ENCODE results near the gene PLCB1.
A peak's percentile ranks its signal among the peaks of the same experiment; 100 is the strongest.

Gene PLCB1

DNA sequence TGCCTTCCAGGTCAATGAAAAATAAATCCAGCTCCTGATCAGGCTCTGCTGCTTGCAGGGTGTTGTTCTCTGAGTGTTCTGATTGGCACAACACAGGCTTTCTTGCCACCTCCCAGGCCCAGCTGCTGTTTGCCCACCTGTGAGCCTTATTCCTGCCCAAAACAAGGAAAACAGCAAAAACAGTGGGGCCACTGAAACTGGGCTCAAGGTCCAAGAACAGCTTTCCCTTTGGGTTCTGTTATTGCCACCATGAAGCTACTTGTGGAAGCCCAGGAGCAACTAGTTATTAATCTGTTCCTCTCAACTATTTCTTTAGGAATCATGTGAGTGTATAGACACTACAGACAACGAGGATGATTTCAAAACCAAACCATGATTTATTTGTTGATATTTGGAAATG, 159.1 kb downstream of the PLCB1 start:
- H3K36me3 ChIP-seq (ENCODE audit: control insufficient read depth in 1 of 2, insufficient read depth in 2 of 2, low read length in 2 of 2) = no peaks in the 10 kb centered on the region
- no peak overlapping the region for H3K9ac ChIP-seq (ENCODE audit: low read length)
- no peak for DNase-seq
- no peak overlapping the region for H3K23ac ChIP-seq (ENCODE audit: low read length)
- no peak overlapping the region for H3K14ac ChIP-seq (ENCODE audit: low read length)
- H4K12ac ChIP-seq (ENCODE audit: low read depth, low read length) = no peak overlapping the region
- H3K27me3 ChIP-seq (ENCODE audit: insufficient read depth, low read length) = no peaks in the 10 kb centered on the region
- H4K91ac ChIP-seq (ENCODE audit: low read depth, low read length) = no peak overlapping the region
- WGBS (ENCODE audit: extremely low coverage, insufficient coverage, insufficient read length) = no CpG with 5 or more reads among the region's 1 CpG
- no peak overlapping the region for H3K18ac ChIP-seq (ENCODE audit: low read length)
- H2BK120ac ChIP-seq (ENCODE audit: insufficient read depth, low read length, poor library complexity) = no peak overlapping the region
- H3K4me1 ChIP-seq (ENCODE audit: control insufficient read depth in 1 of 2, insufficient read depth in 2 of 2, low read length in 2 of 2) = no peaks in the 10 kb centered on the region
- H2AK5ac ChIP-seq (ENCODE audit: low read length) = no peak overlapping the region
- H3K4me3 ChIP-seq (ENCODE audit: low read depth, low read length) = no peak overlapping the region
- H2BK5ac ChIP-seq (ENCODE audit: low read depth, low read length, poor library complexity) = no peak overlapping the region
- H3K4me2 ChIP-seq (ENCODE audit: low read length) = no peak overlapping the region
- H4K8ac ChIP-seq (ENCODE audit: low read depth, low read length) = no peak overlapping the region
- no peak overlapping the region for H2BK12ac ChIP-seq (ENCODE audit: low read length)
- no peak overlapping the region for H3K27ac ChIP-seq (ENCODE audit: low read depth, low read length)
- no peak overlapping the region for H2AFZ ChIP-seq (ENCODE audit: insufficient read depth, low read length, poor library complexity)
- no peaks in the 10 kb centered on the region for H3K79me1 ChIP-seq (ENCODE audit: low read length)
- H3K79me2 ChIP-seq (ENCODE audit: control insufficient read depth, insufficient read depth, low read length, poor library complexity) = no peaks in the 10 kb centered on the region
- H3K4ac ChIP-seq (ENCODE audit: low read depth, low read length) = no peak overlapping the region
- H3K9me3 ChIP-seq (ENCODE audit: insufficient read depth, low read depth, low read length) = no peaks in the 10 kb centered on the region

DNA sequence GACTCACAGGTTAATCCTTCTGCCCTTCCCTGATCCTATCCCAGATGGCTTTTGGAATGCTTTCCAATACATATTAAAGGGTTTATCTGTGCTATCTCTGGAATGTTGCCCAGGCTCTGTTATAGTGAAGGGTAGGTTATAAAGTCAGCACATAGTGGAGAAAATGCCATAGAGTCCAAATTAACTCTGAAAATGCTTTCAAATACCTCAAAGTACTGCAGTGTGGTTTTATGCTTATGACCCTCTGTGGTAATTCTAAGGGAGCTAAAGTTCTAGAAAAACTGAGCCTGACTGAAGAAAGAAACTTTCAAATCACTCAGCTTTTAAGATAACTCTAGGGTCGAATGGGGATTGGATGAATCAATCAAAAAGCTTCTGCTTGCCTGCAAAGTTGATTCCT, 159.8 kb downstream of the PLCB1 start:
- no peak overlapping the region for H2BK5ac ChIP-seq (ENCODE audit: low read depth, low read length, poor library complexity)
- H3K4me3 ChIP-seq (ENCODE audit: low read depth, low read length) = no peak overlapping the region
- H3K27me3 ChIP-seq (ENCODE audit: insufficient read depth, low read length) = no peaks in the 10 kb centered on the region
- no peak overlapping the region for H3K4ac ChIP-seq (ENCODE audit: low read depth, low read length)
- H3K4me2 ChIP-seq (ENCODE audit: low read length) = no peak overlapping the region
- no peak overlapping the region for H4K12ac ChIP-seq (ENCODE audit: low read depth, low read length)
- H3K9ac ChIP-seq (ENCODE audit: low read length) = no peak overlapping the region
- peak in 1 of 2 donors; percentile 64 for DNase-seq
- H3K23ac ChIP-seq (ENCODE audit: low read length) = no peak overlapping the region
- H2BK12ac ChIP-seq (ENCODE audit: low read length) = no peak overlapping the region
- H3K14ac ChIP-seq (ENCODE audit: low read length) = no peak overlapping the region
- H3K18ac ChIP-seq (ENCODE audit: low read length) = no peak overlapping the region
- H3K27ac ChIP-seq (ENCODE audit: low read depth, low read length) = no peak overlapping the region
- no peak overlapping the region for H2BK120ac ChIP-seq (ENCODE audit: insufficient read depth, low read length, poor library complexity)
- no peak overlapping the region for H4K91ac ChIP-seq (ENCODE audit: low read depth, low read length)
- no CpG with 5 or more reads among the region's 1 CpG for WGBS (ENCODE audit: extremely low coverage, insufficient coverage, insufficient read length)
- H3K79me2 ChIP-seq (ENCODE audit: control insufficient read depth, insufficient read depth, low read length, poor library complexity) = no peaks in the 10 kb centered on the region
- no peaks in the 10 kb centered on the region for H3K36me3 ChIP-seq (ENCODE audit: control insufficient read depth in 1 of 2, insufficient read depth in 2 of 2, low read length in 2 of 2)
- no peaks in the 10 kb centered on the region for H3K79me1 ChIP-seq (ENCODE audit: low read length)
- H3K4me1 ChIP-seq (ENCODE audit: control insufficient read depth in 1 of 2, insufficient read depth in 2 of 2, low read length in 2 of 2) = no peaks in the 10 kb centered on the region
- no peak overlapping the region for H2AK5ac ChIP-seq (ENCODE audit: low read length)
- H4K8ac ChIP-seq (ENCODE audit: low read depth, low read length) = no peak overlapping the region
- H3K9me3 ChIP-seq (ENCODE audit: insufficient read depth, low read depth, low read length) = no peaks in the 10 kb centered on the region
- H2AFZ ChIP-seq (ENCODE audit: insufficient read depth, low read length, poor library complexity) = no peak overlapping the region

DNA sequence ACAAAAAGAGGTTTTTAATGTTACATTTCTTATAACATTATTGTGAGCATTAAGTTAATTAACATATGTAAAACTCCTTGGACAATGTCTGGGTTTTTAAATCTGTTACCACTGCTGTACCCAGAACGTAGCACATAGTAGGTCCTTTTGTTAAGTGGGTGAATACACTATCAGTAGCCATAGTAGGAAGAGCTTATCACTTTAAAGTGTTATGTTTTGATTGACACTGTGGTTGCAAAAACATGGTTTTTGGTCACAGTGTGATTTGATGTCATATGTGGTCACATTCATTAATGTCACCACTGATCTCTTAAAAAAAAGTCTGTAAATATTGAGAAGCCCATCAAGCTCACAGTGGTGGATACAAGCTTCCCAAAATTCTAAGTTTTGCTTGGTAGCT, 160.7 kb downstream of the PLCB1 start:
- Histone ChIP-seq H3K79me2 (ENCODE audit: control insufficient read depth, insufficient read depth, low read length, poor library complexity) (no peaks in the 10 kb centered on the region), H2BK5ac (ENCODE audit: low read depth, low read length, poor library complexity) (no peak overlapping the region)
- WGBS (ENCODE audit: extremely low coverage, insufficient coverage, insufficient read length) = no CpG with 5 or more reads among the region's 1 CpG

DNA sequence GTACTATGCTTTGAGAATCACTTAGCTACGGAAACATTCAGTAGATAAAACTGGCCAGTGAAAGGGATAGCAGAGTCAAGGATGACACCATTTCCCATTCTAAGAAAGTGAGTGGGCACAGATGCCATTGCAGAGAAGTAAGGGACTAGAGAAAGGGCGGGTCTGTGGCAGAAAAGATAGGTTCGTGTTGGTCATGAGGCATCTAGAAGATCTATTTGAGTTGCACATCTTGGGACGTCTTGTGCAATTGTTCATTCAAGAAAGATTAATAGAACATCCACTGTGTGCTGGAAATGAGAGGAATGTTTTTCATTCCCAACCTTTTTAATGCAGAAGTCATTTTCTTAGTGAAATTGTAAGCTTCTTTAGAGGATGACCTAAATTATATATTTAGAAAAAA, 161.7 kb downstream of the PLCB1 start:
- H2AFZ ChIP-seq (ENCODE audit: insufficient read depth, low read length, poor library complexity) = no peak overlapping the region
- H4K8ac ChIP-seq (ENCODE audit: low read depth, low read length) = no peak overlapping the region
- H3K4ac ChIP-seq (ENCODE audit: low read depth, low read length) = no peak overlapping the region
- H3K4me1 ChIP-seq (ENCODE audit: control insufficient read depth in 1 of 2, insufficient read depth in 2 of 2, low read length in 2 of 2) = no peaks in the 10 kb centered on the region
- no peaks in the 10 kb centered on the region for H3K79me1 ChIP-seq (ENCODE audit: low read length)
- no peak overlapping the region for H2BK5ac ChIP-seq (ENCODE audit: low read depth, low read length, poor library complexity)
- H3K4me2 ChIP-seq (ENCODE audit: low read length) = no peak overlapping the region
- H2BK12ac ChIP-seq (ENCODE audit: low read length) = no peak overlapping the region
- H3K23ac ChIP-seq (ENCODE audit: low read length) = no peak overlapping the region
- no peak overlapping the region for H4K12ac ChIP-seq (ENCODE audit: low read depth, low read length)
- no peaks in the 10 kb centered on the region for H3K36me3 ChIP-seq (ENCODE audit: control insufficient read depth in 1 of 2, insufficient read depth in 2 of 2, low read length in 2 of 2)
- H3K27me3 ChIP-seq (ENCODE audit: insufficient read depth, low read length) = no peaks in the 10 kb centered on the region
- H3K9me3 ChIP-seq (ENCODE audit: insufficient read depth, low read depth, low read length) = no peaks in the 10 kb centered on the region
- H3K27ac ChIP-seq (ENCODE audit: low read depth, low read length) = no peak overlapping the region
- H3K9ac ChIP-seq (ENCODE audit: low read length) = no peak overlapping the region
- no peak overlapping the region for H2BK120ac ChIP-seq (ENCODE audit: insufficient read depth, low read length, poor library complexity)
- no peak overlapping the region for H3K4me3 ChIP-seq (ENCODE audit: low read depth, low read length)
- H4K91ac ChIP-seq (ENCODE audit: low read depth, low read length) = no peak overlapping the region
- H3K18ac ChIP-seq (ENCODE audit: low read length) = no peak overlapping the region
- H3K79me2 ChIP-seq (ENCODE audit: control insufficient read depth, insufficient read depth, low read length, poor library complexity) = no peaks in the 10 kb centered on the region
- H2AK5ac ChIP-seq (ENCODE audit: low read length) = no peak overlapping the region
- WGBS (ENCODE audit: extremely low coverage, insufficient coverage, insufficient read length) = no CpG with 5 or more reads among the region's 4 CpGs
- no peak overlapping the region for H3K14ac ChIP-seq (ENCODE audit: low read length)
- no peak for DNase-seq

More for the DNA sequence above, 160.7 kb downstream of the PLCB1 start:
- Histone ChIP-seq H3K9ac (ENCODE audit: low read length) (no peak overlapping the region), H3K27me3 (ENCODE audit: insufficient read depth, low read length) (no peaks in the 10 kb centered on the region), H2AK5ac (ENCODE audit: low read length) (no peak overlapping the region), H3K9me3 (ENCODE audit: insufficient read depth, low read depth, low read length) (no peaks in the 10 kb centered on the region), H3K23ac (ENCODE audit: low read length) (no peak overlapping the region), H2BK120ac (ENCODE audit: insufficient read depth, low read length, poor library complexity) (no peak overlapping the region), H3K14ac (ENCODE audit: low read length) (no peak overlapping the region), H4K8ac (ENCODE audit: low read depth, low read length) (no peak overlapping the region), H2AFZ (ENCODE audit: insufficient read depth, low read length, poor library complexity) (no peak overlapping the region), H3K4me3 (ENCODE audit: low read depth, low read length) (no peak overlapping the region), H2BK12ac (ENCODE audit: low read length) (no peak overlapping the region), H3K4ac (ENCODE audit: low read depth, low read length) (no peak overlapping the region), H4K91ac (ENCODE audit: low read depth, low read length) (no peak overlapping the region), H4K12ac (ENCODE audit: low read depth, low read length) (no peak overlapping the region), H3K79me1 (ENCODE audit: low read length) (no peaks in the 10 kb centered on the region), H3K36me3 (ENCODE audit: control insufficient read depth in 1 of 2, insufficient read depth in 2 of 2, low read length in 2 of 2) (no peaks in the 10 kb centered on the region), H3K4me1 (ENCODE audit: control insufficient read depth in 1 of 2, insufficient read depth in 2 of 2, low read length in 2 of 2) (no peaks in the 10 kb centered on the region), H3K18ac (ENCODE audit: low read length) (no peak overlapping the region), H3K4me2 (ENCODE audit: low read length) (no peak overlapping the region), H3K27ac (ENCODE audit: low read depth, low read length) (no peak overlapping the region)
- DNase-seq = no peak

All from trophoblast cell (in vitro differentiated cells and primary cell).